ENCODE data around the gene NPEPPS. TPM values are rescaled to one million over a fixed set of nuclear protein-coding genes. Genes with fewer than 3 reads are reported as not detected.

NPEPPS gene
- total RNA-seq, 1 experiment from 2014 or later: 60.3 TPM

- H3K4me3 ChIP-seq: peak overlapping the region; percentile 50
- DNase-seq (ENCODE audit: low read depth in 1 of 2, low spot score in 2 of 2): no peak
- peaks cover 50% of the 10 kb centered on the region for H3K36me3 ChIP-seq
- H3K27me3 ChIP-seq (replicated peaks): no peaks in the 10 kb centered on the region
- no peaks in the 10 kb centered on the region; the same call in 1 of the 2 replicates for H3K9me3 ChIP-seq (replicated peaks)
- H3K27ac ChIP-seq: peak overlapping the region; percentile 75
- peaks cover 35% of the 10 kb centered on the region for H3K4me1 ChIP-seq (replicated peaks)
These were observed 119.1 kb downstream of the NPEPPS start for GRCh38 chr17:47649972-47650524.

GRCh38 chr17:47650525-47651522 lies 119.9 kb downstream of the NPEPPS start:
- DNase-seq (ENCODE audit: low read depth in 1 of 2, low spot score in 2 of 2): peak; percentile 96 to 99
- no peaks in the 10 kb centered on the region; the same call in 1 of the 2 replicates for H3K9me3 ChIP-seq (replicated peaks)
- H3K36me3 ChIP-seq: peaks cover 58% of the 10 kb centered on the region
- H3K27me3 ChIP-seq (replicated peaks): no peaks in the 10 kb centered on the region
- peaks cover 35% of the 10 kb centered on the region for H3K4me1 ChIP-seq (replicated peaks)
- H3K27ac ChIP-seq: peak overlapping the region; percentile 75
- H3K4me3 ChIP-seq: peak overlapping the region; percentile 50

- H3K36me3 ChIP-seq: peaks cover 67% of the 10 kb centered on the region
- peaks cover 35% of the 10 kb centered on the region for H3K4me1 ChIP-seq (replicated peaks)
- peak overlapping the region; percentile 39; the same call in 1 of the 2 replicates for H3K27ac ChIP-seq
- no peak overlapping the region for H3K4me3 ChIP-seq
- no peaks in the 10 kb centered on the region; the same call in 1 of the 2 replicates for H3K9me3 ChIP-seq (replicated peaks)
- no peaks in the 10 kb centered on the region for H3K27me3 ChIP-seq (replicated peaks)
- no peak for DNase-seq (ENCODE audit: low read depth in 1 of 2, low spot score in 2 of 2)
These were observed 120.8 kb downstream of the NPEPPS start for GRCh38 chr17:47651704-47652103.

- Histone ChIP-seq H3K4me3 (no peak overlapping the region), H3K27ac (no peak overlapping the region), H3K9me3 (replicated peaks) (no peaks in the 10 kb centered on the region; the same call in 1 of the 2 replicates), H3K4me1 (replicated peaks) (peaks cover 35% of the 10 kb centered on the region), H3K36me3 (peaks cover 75% of the 10 kb centered on the region), H3K27me3 (replicated peaks) (no peaks in the 10 kb centered on the region)
- DNase-seq (ENCODE audit: low read depth in 1 of 2, low spot score in 2 of 2): peak in 1 of 2 experiments; percentile 32
These were observed 121.7 kb downstream of the NPEPPS start for GRCh38 chr17:47652570-47652969.

GRCh38 chr17:47653442-47653841 lies 122.5 kb downstream of the NPEPPS start:
- H3K36me3 ChIP-seq: peaks cover 84% of the 10 kb centered on the region
- no peak overlapping the region for H3K4me3 ChIP-seq
- H3K27ac ChIP-seq: no peak overlapping the region
- no peaks in the 10 kb centered on the region; the same call in 1 of the 2 replicates for H3K9me3 ChIP-seq (replicated peaks)
- peaks cover 32% of the 10 kb centered on the region for H3K4me1 ChIP-seq (replicated peaks)
- H3K27me3 ChIP-seq (replicated peaks): no peaks in the 10 kb centered on the region
- no peak for DNase-seq (ENCODE audit: low read depth in 1 of 2, low spot score in 2 of 2)

GRCh38 chr17:47654991-47655390 lies 124.1 kb downstream of the NPEPPS start:
- no peak overlapping the region for H3K27ac ChIP-seq
- no peak overlapping the region for H3K4me3 ChIP-seq
- no peaks in the 10 kb centered on the region for H3K9me3 ChIP-seq (replicated peaks)
- H3K4me1 ChIP-seq (replicated peaks): peaks cover 26% of the 10 kb centered on the region
- peaks cover 95% of the 10 kb centered on the region for H3K36me3 ChIP-seq
- no peaks in the 10 kb centered on the region for H3K27me3 ChIP-seq (replicated peaks)
- DNase-seq (ENCODE audit: low read depth in 1 of 2, low spot score in 2 of 2): no peak

- Histone ChIP-seq H3K27ac (no peak overlapping the region), H3K36me3 (peaks cover 100% of the 10 kb centered on the region), H3K4me3 (no peak overlapping the region), H3K27me3 (replicated peaks) (no peaks in the 10 kb centered on the region), H3K4me1 (replicated peaks) (no peaks in the 10 kb centered on the region), H3K9me3 (replicated peaks) (no peaks in the 10 kb centered on the region)
- no peak for DNase-seq (ENCODE audit: low read depth in 1 of 2, low spot score in 2 of 2)
These were observed 129.2 kb downstream of the NPEPPS start for GRCh38 chr17:47660064-47660492.

- Histone ChIP-seq H3K36me3 (peaks cover 97% of the 10 kb centered on the region), H3K27ac (no peak overlapping the region), H3K4me3 (no peak overlapping the region), H3K9me3 (replicated peaks) (no peaks in the 10 kb centered on the region), H3K27me3 (replicated peaks) (no peaks in the 10 kb centered on the region), H3K4me1 (replicated peaks) (no peaks in the 10 kb centered on the region)
- DNase-seq (ENCODE audit: low read depth in 1 of 2, low spot score in 2 of 2): peak; percentile 59
These were observed 133.2 kb downstream of the NPEPPS start for GRCh38 chr17:47663912-47664623.

GRCh38 chr17:47664624-47664941 lies 133.7 kb downstream of the NPEPPS start:
- Histone ChIP-seq H3K4me3 (no peak overlapping the region), H3K4me1 (replicated peaks) (no peaks in the 10 kb centered on the region), H3K27ac (no peak overlapping the region), H3K36me3 (peaks cover 97% of the 10 kb centered on the region), H3K27me3 (replicated peaks) (no peaks in the 10 kb centered on the region), H3K9me3 (replicated peaks) (no peaks in the 10 kb centered on the region)
- no peak for DNase-seq (ENCODE audit: low read depth in 1 of 2, low spot score in 2 of 2)

- H3K9me3 ChIP-seq (replicated peaks): no peaks in the 10 kb centered on the region
- peaks cover 97% of the 10 kb centered on the region for H3K36me3 ChIP-seq
- DNase-seq (ENCODE audit: low read depth in 1 of 2, low spot score in 2 of 2): no peak
- H3K27me3 ChIP-seq (replicated peaks): no peaks in the 10 kb centered on the region
- no peak overlapping the region for H3K4me3 ChIP-seq
- no peak overlapping the region for H3K27ac ChIP-seq
- no peaks in the 10 kb centered on the region for H3K4me1 ChIP-seq (replicated peaks)
These were observed 134.7 kb downstream of the NPEPPS start for GRCh38 chr17:47665655-47666054.

GRCh38 chr17:47669081-47669480 lies 138.2 kb downstream of the NPEPPS start:
- Histone ChIP-seq H3K36me3 (peaks cover 97% of the 10 kb centered on the region), H3K9me3 (replicated peaks) (no peaks in the 10 kb centered on the region), H3K4me3 (no peak overlapping the region), H3K4me1 (replicated peaks) (no peaks in the 10 kb centered on the region), H3K27ac (no peak overlapping the region), H3K27me3 (replicated peaks) (no peaks in the 10 kb centered on the region)
- DNase-seq (ENCODE audit: low read depth in 1 of 2, low spot score in 2 of 2): no peak

- H3K27ac ChIP-seq: no peak overlapping the region
- H3K4me3 ChIP-seq: no peak overlapping the region
- peaks cover 97% of the 10 kb centered on the region for H3K36me3 ChIP-seq
- H3K27me3 ChIP-seq (replicated peaks): no peaks in the 10 kb centered on the region
- no peaks in the 10 kb centered on the region for H3K9me3 ChIP-seq (replicated peaks)
- DNase-seq (ENCODE audit: low read depth in 1 of 2, low spot score in 2 of 2): no peak
- no peaks in the 10 kb centered on the region for H3K4me1 ChIP-seq (replicated peaks)
These were observed 139.2 kb downstream of the NPEPPS start for GRCh38 chr17:47670064-47670463.

All from SJSA1 (cell line).